HepG2 (cell line): Measurements from ENCODE around the gene CCDC57. TPM values are rescaled to one million over a fixed set of nuclear protein-coding genes. Genes with fewer than 3 reads are reported as not detected.

ENCODE experiments used
- ARNTL ChIP-seq: sonication (generic); formaldehyde crosslinking; IDR thresholded peaks from 2 replicates; pipeline ENCODE4 v1.4.0; 2020; ENCODE audit warnings: mild to moderate bottlenecking, missing genetic modification reagents
- CBFB ChIP-seq: sonication (generic); formaldehyde crosslinking; IDR thresholded peaks from 2 replicates; pipeline ENCODE4 v1.4.0; 2020; ENCODE audit warnings: missing genetic modification reagents
- CBX1 ChIP-seq: IDR thresholded peaks from one replicate; pipeline ENCODE4 v1.6.1; 2016; ENCODE audit warnings: antibody characterized with exemption, low read depth
- HNRNPL ChIP-seq: fragments of 200-400 bp; formaldehyde crosslinking; IDR thresholded peaks from 2 replicates; pipeline ENCODE4 v1.6.1; 2017; ENCODE audit warnings: mild to moderate bottlenecking, low read depth, low read length
- MZF1 ChIP-seq: sonication (generic); formaldehyde crosslinking; IDR thresholded peaks from 2 replicates; pipeline ENCODE4 v1.8.1; 2023; ENCODE audit warnings: mild to moderate bottlenecking, missing genetic modification reagents, borderline replicate concordance
- NCOA5 ChIP-seq: sonication (generic); formaldehyde crosslinking; IDR thresholded peaks from 2 replicates; pipeline ENCODE4 v1.4.0; 2020; ENCODE audit warnings: missing genetic modification reagents
- ZNF12 ChIP-seq: sonication (generic); formaldehyde crosslinking; IDR thresholded peaks from 2 replicates; pipeline ENCODE4 v1.5.0; 2020; ENCODE audit warnings: missing genetic modification reagents
- ZNF121 ChIP-seq: sonication (generic); formaldehyde crosslinking; IDR thresholded peaks from 2 replicates; pipeline ENCODE4 v1.5.0; 2020; ENCODE audit warnings: mild to moderate bottlenecking, missing genetic modification reagents
- ZNF253 ChIP-seq: sonication (generic); formaldehyde crosslinking; IDR thresholded peaks from 2 replicates; pipeline ENCODE4 v1.8.0; 2022; ENCODE audit warnings: mild to moderate bottlenecking, missing genetic modification reagents, borderline replicate concordance
- ZNF260 ChIP-seq: sonication (generic); formaldehyde crosslinking; IDR thresholded peaks from 2 replicates; pipeline ENCODE4 v1.4.0; 2020; ENCODE audit warnings: missing genetic modification reagents, low read depth, mild to moderate bottlenecking, borderline replicate concordance
- ZNF615 ChIP-seq: sonication (generic); formaldehyde crosslinking; IDR thresholded peaks from 2 replicates; pipeline ENCODE4 v1.5.0; 2020; ENCODE audit warnings: mild to moderate bottlenecking, missing genetic modification reagents, borderline replicate concordance
- ZNF7 ChIP-seq: IDR thresholded peaks from 2 replicates; pipeline ENCODE4 v1.6.1; 2016; ENCODE audit warnings: missing biosample characterization, missing genetic modification reagents
- ZNF737 ChIP-seq: sonication (generic); formaldehyde crosslinking; IDR thresholded peaks from 2 replicates; pipeline ENCODE4 v1.5.0; 2020; ENCODE audit warnings: missing genetic modification reagents, mild to moderate bottlenecking, borderline replicate concordance
- ZSCAN12 ChIP-seq: sonication (generic); formaldehyde crosslinking; IDR thresholded peaks from 2 replicates; pipeline ENCODE4 v1.9.0; 2021; ENCODE audit warnings: mild to moderate bottlenecking, missing genetic modification reagents
- polyA plus RNA-seq, 8 experiments: library from polyadenylated mRNA; depleted of rRNA in 3 of 8; stranded (reverse) in 7 of 8; unstranded in 1 of 8; fragments of >200 nt; fragmentation: Illumina TruSeq in 4 of 8; extraction: Trizol in 4 of 8; gene quantifications; 2 replicates each; pipeline versions ENCODE4 v1.2.1 to v1.2.3, GENCODE V29; 2011 to 2016; ENCODE audit warnings: low read depth in 4 of 8, missing spikeins in 1 of 8, mixed read lengths in 1 of 8; ENCODE audit not compliant: insufficient read depth in 1 of 8
- total RNA-seq, 5 experiments: library from RNA; depleted of rRNA; stranded (reverse); fragments of >200 nt; fragmentation: Illumina TruSeq; extraction: Trizol; gene quantifications; 2 replicates each; pipeline ENCODE4 v1.2.3, GENCODE V29; 2016; ENCODE audit warnings: low read depth in 1 of 5
- TF ChIP-seq, protein P1 (sequence below): sonication (generic); formaldehyde crosslinking; conservative IDR thresholded peaks from 2 replicates; pipeline ENCODE4 v1.4.0; 2020; ENCODE audit warnings: missing genetic modification reagents
- TF ChIP-seq, protein P2 (sequence below): sonication (generic); formaldehyde crosslinking; IDR thresholded peaks from 2 replicates; pipeline ENCODE4 v1.5.1; 2020; ENCODE audit warnings: mild to moderate bottlenecking, missing genetic modification reagents, moderate library complexity
- TF ChIP-seq, protein P3 (sequence below): sonication (generic); formaldehyde crosslinking; IDR thresholded peaks from 2 replicates; pipeline ENCODE4 v1.4.0; 2020; ENCODE audit warnings: mild to moderate bottlenecking, missing genetic modification reagents
- TF ChIP-seq, protein P4 (sequence below): sonication (generic); formaldehyde crosslinking; IDR thresholded peaks from 2 replicates; pipeline ENCODE4 v1.4.0; 2020; ENCODE audit warnings: missing genetic modification reagents

CCDC57 gene
- total and polyA plus RNA-seq, 2 of the 13 experiments (the other 11 are each of a cell fraction or from before 2014, with no cell fraction given), result 59.3 to 59.9 TPM

DNA sequence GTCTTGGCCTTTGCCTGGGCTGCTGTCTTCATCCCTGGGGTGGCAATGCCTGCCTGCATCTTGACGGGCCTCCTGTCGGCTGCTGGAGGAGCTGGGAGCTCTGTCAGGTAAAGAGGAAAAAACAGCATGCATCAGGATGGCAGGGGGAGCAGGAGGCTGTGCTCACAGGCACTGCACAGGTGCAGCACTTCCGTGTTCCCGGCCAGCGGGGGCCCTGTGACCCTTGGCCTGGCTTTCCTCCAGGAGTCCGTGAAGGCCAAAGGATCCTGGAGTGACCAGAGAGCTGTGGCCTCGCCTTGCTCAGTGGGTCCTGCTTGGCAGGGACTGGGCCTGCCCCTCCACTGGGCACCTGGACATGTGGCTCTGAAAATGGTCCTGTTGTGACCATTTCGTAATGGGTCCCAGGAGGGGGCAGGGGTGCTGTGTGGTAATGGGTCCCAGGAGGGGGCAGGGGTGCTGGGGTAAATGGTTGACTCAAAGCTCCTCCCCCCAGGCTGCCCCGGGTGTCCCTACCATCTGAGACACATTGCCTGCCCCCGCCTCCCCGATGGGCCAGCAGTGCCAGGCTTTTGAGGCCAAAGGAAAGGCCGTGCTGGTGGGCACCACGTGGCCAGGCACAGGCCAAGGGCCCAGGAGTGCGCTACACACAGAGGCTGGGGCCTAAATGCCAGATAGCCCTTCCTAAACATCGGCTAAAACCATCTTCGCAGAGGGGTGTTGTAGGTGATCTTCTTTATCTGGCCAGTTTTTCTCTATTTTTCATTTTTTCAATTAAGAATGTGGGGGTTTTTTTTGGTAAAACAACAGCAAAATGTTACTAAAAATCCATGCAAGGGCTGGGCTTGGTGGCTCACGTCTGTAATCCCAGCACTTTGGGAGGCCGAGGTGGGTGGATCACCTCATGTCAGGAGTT, 110.6 kb downstream of the CCDC57 start (continued):
- peak; percentile 69; the same call in 1 of the 2 replicates for TF ChIP-seq ZNF615 (CRISPR knock-in tag)
- TF ChIP-seq, protein P1, sequence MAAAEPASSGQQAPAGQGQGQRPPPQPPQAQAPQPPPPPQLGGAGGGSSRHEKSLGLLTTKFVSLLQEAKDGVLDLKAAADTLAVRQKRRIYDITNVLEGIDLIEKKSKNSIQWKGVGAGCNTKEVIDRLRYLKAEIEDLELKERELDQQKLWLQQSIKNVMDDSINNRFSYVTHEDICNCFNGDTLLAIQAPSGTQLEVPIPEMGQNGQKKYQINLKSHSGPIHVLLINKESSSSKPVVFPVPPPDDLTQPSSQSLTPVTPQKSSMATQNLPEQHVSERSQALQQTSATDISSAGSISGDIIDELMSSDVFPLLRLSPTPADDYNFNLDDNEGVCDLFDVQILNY (CRISPR knock-in tag), result no peak
- TF ChIP-seq, protein P2, sequence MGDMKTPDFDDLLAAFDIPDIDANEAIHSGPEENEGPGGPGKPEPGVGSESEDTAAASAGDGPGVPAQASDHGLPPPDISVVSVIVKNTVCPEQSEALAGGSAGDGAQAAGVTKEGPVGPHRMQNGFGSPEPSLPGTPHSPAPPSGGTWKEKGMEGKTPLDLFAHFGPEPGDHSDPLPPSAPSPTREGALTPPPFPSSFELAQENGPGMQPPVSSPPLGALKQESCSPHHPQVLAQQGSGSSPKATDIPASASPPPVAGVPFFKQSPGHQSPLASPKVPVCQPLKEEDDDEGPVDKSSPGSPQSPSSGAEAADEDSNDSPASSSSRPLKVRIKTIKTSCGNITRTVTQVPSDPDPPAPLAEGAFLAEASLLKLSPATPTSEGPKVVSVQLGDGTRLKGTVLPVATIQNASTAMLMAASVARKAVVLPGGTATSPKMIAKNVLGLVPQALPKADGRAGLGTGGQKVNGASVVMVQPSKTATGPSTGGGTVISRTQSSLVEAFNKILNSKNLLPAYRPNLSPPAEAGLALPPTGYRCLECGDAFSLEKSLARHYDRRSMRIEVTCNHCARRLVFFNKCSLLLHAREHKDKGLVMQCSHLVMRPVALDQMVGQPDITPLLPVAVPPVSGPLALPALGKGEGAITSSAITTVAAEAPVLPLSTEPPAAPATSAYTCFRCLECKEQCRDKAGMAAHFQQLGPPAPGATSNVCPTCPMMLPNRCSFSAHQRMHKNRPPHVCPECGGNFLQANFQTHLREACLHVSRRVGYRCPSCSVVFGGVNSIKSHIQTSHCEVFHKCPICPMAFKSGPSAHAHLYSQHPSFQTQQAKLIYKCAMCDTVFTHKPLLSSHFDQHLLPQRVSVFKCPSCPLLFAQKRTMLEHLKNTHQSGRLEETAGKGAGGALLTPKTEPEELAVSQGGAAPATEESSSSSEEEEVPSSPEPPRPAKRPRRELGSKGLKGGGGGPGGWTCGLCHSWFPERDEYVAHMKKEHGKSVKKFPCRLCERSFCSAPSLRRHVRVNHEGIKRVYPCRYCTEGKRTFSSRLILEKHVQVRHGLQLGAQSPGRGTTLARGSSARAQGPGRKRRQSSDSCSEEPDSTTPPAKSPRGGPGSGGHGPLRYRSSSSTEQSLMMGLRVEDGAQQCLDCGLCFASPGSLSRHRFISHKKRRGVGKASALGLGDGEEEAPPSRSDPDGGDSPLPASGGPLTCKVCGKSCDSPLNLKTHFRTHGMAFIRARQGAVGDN (CRISPR knock-in tag), result peak; percentile 96
- TF ChIP-seq HNRNPL, result peak; percentile 99
- no peak for TF ChIP-seq MZF1 (CRISPR knock-in tag)
- TF ChIP-seq ZSCAN12 (CRISPR knock-in tag), result no peak
- TF ChIP-seq ZNF260, result no peak
- no peak; the same call in 1 of the 2 replicates for TF ChIP-seq ZNF12 (CRISPR knock-in tag)
- 0 out of 2 replicates have a peak, but pooled peaks have one; percentile 11 for TF ChIP-seq ZNF737
- TF ChIP-seq ZNF7 (CRISPR knock-in tag), result peak; percentile 6; the same call in 1 of the 2 replicates
- TF ChIP-seq NCOA5 (CRISPR knock-in tag), result no peak
- peak; percentile 66 for TF ChIP-seq CBX1
- TF ChIP-seq ARNTL (CRISPR knock-in tag), result peak; percentile 70; the same call in 1 of the 2 replicates
- TF ChIP-seq, protein P3, sequence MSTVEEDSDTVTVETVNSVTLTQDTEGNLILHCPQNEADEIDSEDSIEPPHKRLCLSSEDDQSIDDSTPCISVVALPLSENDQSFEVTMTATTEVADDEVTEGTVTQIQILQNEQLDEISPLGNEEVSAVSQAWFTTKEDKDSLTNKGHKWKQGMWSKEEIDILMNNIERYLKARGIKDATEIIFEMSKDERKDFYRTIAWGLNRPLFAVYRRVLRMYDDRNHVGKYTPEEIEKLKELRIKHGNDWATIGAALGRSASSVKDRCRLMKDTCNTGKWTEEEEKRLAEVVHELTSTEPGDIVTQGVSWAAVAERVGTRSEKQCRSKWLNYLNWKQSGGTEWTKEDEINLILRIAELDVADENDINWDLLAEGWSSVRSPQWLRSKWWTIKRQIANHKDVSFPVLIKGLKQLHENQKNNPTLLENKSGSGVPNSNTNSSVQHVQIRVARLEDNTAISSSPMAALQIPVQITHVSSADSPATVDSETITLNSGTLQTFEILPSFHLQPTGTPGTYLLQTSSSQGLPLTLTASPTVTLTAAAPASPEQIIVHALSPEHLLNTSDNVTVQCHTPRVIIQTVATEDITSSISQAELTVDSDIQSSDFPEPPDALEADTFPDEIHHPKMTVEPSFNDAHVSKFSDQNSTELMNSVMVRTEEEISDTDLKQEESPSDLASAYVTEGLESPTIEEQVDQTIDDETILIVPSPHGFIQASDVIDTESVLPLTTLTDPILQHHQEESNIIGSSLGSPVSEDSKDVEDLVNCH (CRISPR knock-in tag), result no peak
- peak; percentile 82; the same call in 1 of the 2 replicates for TF ChIP-seq ZNF253 (CRISPR knock-in tag)
- TF ChIP-seq ZNF121 (CRISPR knock-in tag), result peak; percentile 61; the same call in 1 of the 2 replicates
- peak; percentile 81 for TF ChIP-seq CBFB
- TF ChIP-seq, protein P4, sequence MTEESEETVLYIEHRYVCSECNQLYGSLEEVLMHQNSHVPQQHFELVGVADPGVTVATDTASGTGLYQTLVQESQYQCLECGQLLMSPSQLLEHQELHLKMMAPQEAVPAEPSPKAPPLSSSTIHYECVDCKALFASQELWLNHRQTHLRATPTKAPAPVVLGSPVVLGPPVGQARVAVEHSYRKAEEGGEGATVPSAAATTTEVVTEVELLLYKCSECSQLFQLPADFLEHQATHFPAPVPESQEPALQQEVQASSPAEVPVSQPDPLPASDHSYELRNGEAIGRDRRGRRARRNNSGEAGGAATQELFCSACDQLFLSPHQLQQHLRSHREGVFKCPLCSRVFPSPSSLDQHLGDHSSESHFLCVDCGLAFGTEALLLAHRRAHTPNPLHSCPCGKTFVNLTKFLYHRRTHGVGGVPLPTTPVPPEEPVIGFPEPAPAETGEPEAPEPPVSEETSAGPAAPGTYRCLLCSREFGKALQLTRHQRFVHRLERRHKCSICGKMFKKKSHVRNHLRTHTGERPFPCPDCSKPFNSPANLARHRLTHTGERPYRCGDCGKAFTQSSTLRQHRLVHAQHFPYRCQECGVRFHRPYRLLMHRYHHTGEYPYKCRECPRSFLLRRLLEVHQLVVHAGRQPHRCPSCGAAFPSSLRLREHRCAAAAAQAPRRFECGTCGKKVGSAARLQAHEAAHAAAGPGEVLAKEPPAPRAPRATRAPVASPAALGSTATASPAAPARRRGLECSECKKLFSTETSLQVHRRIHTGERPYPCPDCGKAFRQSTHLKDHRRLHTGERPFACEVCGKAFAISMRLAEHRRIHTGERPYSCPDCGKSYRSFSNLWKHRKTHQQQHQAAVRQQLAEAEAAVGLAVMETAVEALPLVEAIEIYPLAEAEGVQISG (CRISPR knock-in tag), result peak; percentile 53; the same call in 1 of the 2 replicates
